Fibroblast of villous mesenchyme (primary cell): ENCODE measurements around the gene ZNF282. TPM values are rescaled to one million over a fixed set of nuclear protein-coding genes. Genes with fewer than 3 reads are reported as not detected.
"Not testable (repeated sequence)": the region's sequence is repeated elsewhere in the genome, so short reads cannot be mapped to it uniquely, and the experiment has no call there.

Source experiments
- DNase-seq: peaks from one replicate; pipeline ENCODE4 v3.0.0-alpha.2; 2010; ENCODE audit warnings: low read depth
- H3K4me3 ChIP-seq: 2 replicates; pipeline ENCODE4 v1.5.1; 2011; ENCODE audit warnings: low read depth, mild to moderate bottlenecking, low read length
- CTCF ChIP-seq: IDR thresholded peaks from 2 replicates; pipeline ENCODE4 v1.5.1; 2012; ENCODE audit warnings: low read depth, mild to moderate bottlenecking, low read length; ENCODE audit not compliant: insufficient read depth
- total RNA-seq: library from RNA; depleted of rRNA; stranded (reverse); fragments of >200 nt; gene quantifications from 2 replicates; pipeline ENCODE4 v1.2.3, GENCODE V29; 2012

Gene ZNF282
- total RNA-seq, 1 donor: 21.6 TPM

DNA sequence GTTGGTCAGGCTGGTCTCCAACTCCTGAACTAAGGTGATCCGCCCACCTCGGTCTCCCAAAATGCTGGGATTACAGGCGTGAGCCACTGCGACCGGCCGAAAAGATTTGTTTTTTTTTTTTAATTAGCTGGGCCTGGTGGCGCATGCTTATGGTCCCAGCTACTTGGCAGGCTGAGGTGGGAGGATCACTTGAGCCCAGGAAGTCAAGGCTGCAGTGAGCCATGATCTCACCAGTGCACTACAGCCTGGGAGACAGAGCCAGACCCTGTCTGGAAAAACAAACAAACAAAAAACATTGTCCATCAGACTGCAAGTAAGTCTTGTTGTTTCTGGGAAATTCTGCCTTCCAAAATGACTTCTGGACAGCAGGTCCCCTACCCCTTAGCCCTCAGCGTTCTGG is 27.8 kb downstream of the ZNF282 start:
- no peak overlapping the region for H3K4me3 ChIP-seq
- TF ChIP-seq CTCF: no peak
- no peak for DNase-seq

GRCh38 chr7:149223761-149224160 is 28.4 kb downstream of the ZNF282 start:
- H3K4me3 ChIP-seq: no peak overlapping the region
- TF ChIP-seq CTCF: no peak
- DNase-seq: no peak

- H3K4me3 ChIP-seq: no peak overlapping the region
- TF ChIP-seq CTCF: no peak
- no peak for DNase-seq
Measured at GRCh38 chr7:149224352-149224751, 29.0 kb downstream of the ZNF282 start.

- no peak overlapping the region for H3K4me3 ChIP-seq
- no peak for TF ChIP-seq CTCF
- no peak for DNase-seq
Measured at GRCh38 chr7:149225106-149225505, 29.8 kb downstream of the ZNF282 start.

- H3K4me3 ChIP-seq: no peak overlapping the region
- no peak for DNase-seq
- TF ChIP-seq CTCF: no peak
Measured at GRCh38 chr7:149225656-149226055, 30.3 kb downstream of the ZNF282 start.

- H3K4me3 ChIP-seq, DNase-seq: not testable (repeated sequence)
Measured at GRCh38 chr7:149226366-149226765, 31.0 kb downstream of the ZNF282 start.

- H3K4me3 ChIP-seq: no peak overlapping the region
- TF ChIP-seq CTCF: no peak
- no peak for DNase-seq
Measured at GRCh38 chr7:149226840-149227494, 31.6 kb downstream of the ZNF282 start.
